HCT116 (cell line): ENCODE results near the gene HOXA11. TPM values are rescaled to one million over a fixed set of nuclear protein-coding genes. Genes with fewer than 3 reads are reported as not detected.

Experiments used
- ATAC-seq: fragments of 200-7000 bp; cut with Tn5 transposase; 2 replicates; pipeline ENCODE4 v1.9.1; 2020; ENCODE audit warnings: mild to moderate bottlenecking, moderate library complexity
- BruUV-seq: library from RNA; stranded (reverse); fragments of 400-500 nt; replicated peaks from 2 replicates; lab custom pipeline; 2021; lab: Mats Ljungman, UMichigan
- CTCF ChIA-PET: fragments of 300-600 bp; sonication (Branson Sonifier 250); formaldehyde crosslinking; loops from one replicate; lab custom pipeline; 2021; ENCODE audit warnings: antibody characterized with exemption; lab: Charles Lee
- POLR2A ChIA-PET: fragments of 300-600, 350-600 bp; sonication (Branson Sonifier 250); formaldehyde crosslinking; loops from one replicate; lab custom pipeline; 2021; ENCODE audit warnings: antibody characterized with exemption; lab: Charles Lee
- RAD21 ChIA-PET, 2 experiments: fragments of 300-600 bp; sonication (Branson Sonifier 250); formaldehyde crosslinking; loops; one replicate each; lab custom pipeline; 2023; ENCODE audit warnings: low total read pairs in 2 of 2; ENCODE audit not compliant: uncharacterized antibody in 2 of 2, unreplicated experiment in 2 of 2, low non-redundant PET in 1 of 2; lab: Charles Lee
- DNase-seq: peaks from one replicate; pipeline ENCODE4 v3.0.0-alpha.2; 2010; ENCODE audit warnings: low read depth, low spot score
- H2AFZ ChIP-seq: fragments of 200-600 bp; shearing (Covaris generic), sonication (generic); 2 replicates; pipeline ENCODE4 v1.6.1; 2017; ENCODE audit warnings: low read depth, mixed run types, mixed read lengths, antibody characterized with exemption, low read length; ENCODE audit not compliant: poor library complexity, severe bottlenecking
- H3K27ac ChIP-seq: 2 replicates; pipeline ENCODE4 v1.5.1; 2012; ENCODE audit warnings: low read depth, low read length
- H3K27me3 ChIP-seq: fragments of 200-600 bp; sonication (generic); 2 replicates; pipeline ENCODE4 v1.6.1; 2016; ENCODE audit warnings: mixed run types, low read length, mixed read lengths; ENCODE audit not compliant: insufficient read depth
- H3K36me3 ChIP-seq, 2 experiments: fragments of 200-500 bp in 1 of 2; fragments of 200-600 bp in 1 of 2; sonication (Bioruptor generic) in 1 of 2; sonication (generic) in 1 of 2; 2 replicates each; pipeline versions ENCODE4 v1.5.1 to v1.6.1; 2014 to 2016; ENCODE audit warnings: low read length in 2 of 2, inconsistent platforms in 1 of 2, mixed read lengths in 1 of 2, mixed run types in 1 of 2; ENCODE audit not compliant: insufficient read depth in 2 of 2, control insufficient read depth in 1 of 2
- H3K4me1 ChIP-seq, 2 experiments: fragments of 200-600 bp in 1 of 2; sonication (generic) in 1 of 2; 2 replicates each; pipeline versions ENCODE4 v1.5.1 to v1.6.1; 2012 to 2017; ENCODE audit warnings: low read length in 2 of 2, inconsistent platforms in 1 of 2, mild to moderate bottlenecking in 1 of 2, mixed read lengths in 1 of 2, mixed run types in 1 of 2, moderate library complexity in 1 of 2; ENCODE audit not compliant: insufficient read depth in 2 of 2, control insufficient read depth in 1 of 2
- H3K4me2 ChIP-seq: fragments of 200-600 bp; sonication (generic); 2 replicates; pipeline ENCODE4 v1.6.1; 2017; ENCODE audit warnings: mixed run types, low read length, mixed read lengths
- H3K4me3 ChIP-seq, 2 experiments: fragments of 200-600 bp in 1 of 2; sonication (generic) in 1 of 2; replicated peaks in 1 of 2; 2 replicates each; pipeline ENCODE4 v1.5.1; 2011 to 2016; ENCODE audit warnings: low read length in 2 of 2, control low read depth in 1 of 2, low read depth in 1 of 2, mild to moderate bottlenecking in 1 of 2, mixed read lengths in 1 of 2, mixed run types in 1 of 2
- H3K79me2 ChIP-seq: fragments of 200-600 bp; sonication (generic); 2 replicates; pipeline ENCODE4 v1.6.1; 2017; ENCODE audit warnings: mild to moderate bottlenecking, mixed run types, low read length, moderate library complexity, mixed read lengths; ENCODE audit not compliant: insufficient read depth
- H3K9ac ChIP-seq: fragments of 200-600 bp; sonication (generic); 2 replicates; pipeline ENCODE4 v1.6.1; 2016; ENCODE audit warnings: low read length, mixed read lengths
- H3K9me2 ChIP-seq: fragments of 200-600 bp; sonication (generic), shearing (Covaris generic); 2 replicates; pipeline ENCODE4 v1.6.1; 2017; ENCODE audit warnings: mixed run types, mild to moderate bottlenecking, moderate library complexity; ENCODE audit not compliant: insufficient read depth
- H3K9me3 ChIP-seq, 2 experiments: fragments of 200-500 bp in 1 of 2; fragments of 200-600 bp in 1 of 2; sonication (Bioruptor generic) in 1 of 2; sonication (generic) in 1 of 2; 2 replicates each; pipeline ENCODE4 v1.6.1; 2014 to 2017; ENCODE audit warnings: low read length in 2 of 2, mixed read lengths in 2 of 2, inconsistent platforms in 1 of 2, low read depth in 1 of 2, mild to moderate bottlenecking in 1 of 2, mixed run types in 1 of 2, moderate library complexity in 1 of 2; ENCODE audit not compliant: control insufficient read depth in 1 of 2, insufficient read depth in 1 of 2
- H4K20me1 ChIP-seq: fragments of 200-600 bp; sonication (generic), shearing (Covaris generic); 2 replicates; pipeline ENCODE4 v1.6.1; 2017; ENCODE audit warnings: mixed run types, mild to moderate bottlenecking, moderate library complexity; ENCODE audit not compliant: insufficient read depth
- CEBPB ChIP-seq: IDR thresholded peaks from 2 replicates; pipeline ENCODE4 v1.6.1; 2012; ENCODE audit warnings: low read depth
- EGR1 ChIP-seq: IDR thresholded peaks from 2 replicates; pipeline ENCODE4 v1.6.1; 2012; ENCODE audit warnings: low read depth
- ELF1 ChIP-seq: IDR thresholded peaks from 2 replicates; pipeline ENCODE4 v1.6.1; 2012; ENCODE audit warnings: low read depth, borderline replicate concordance
- EZH2 ChIP-seq: fragments of 200-600 bp; sonication (generic); IDR thresholded peaks from 2 replicates; pipeline ENCODE4 v1.6.1; 2017; ENCODE audit warnings: antibody characterized with exemption, mixed run types
- FOSL1 ChIP-seq: IDR thresholded peaks from 2 replicates; pipeline ENCODE4 v1.6.1; 2012; ENCODE audit warnings: low read depth
- JUND ChIP-seq: IDR thresholded peaks from 2 replicates; pipeline ENCODE4 v1.6.1; 2012
- POLR2A ChIP-seq: IDR thresholded peaks from 2 replicates; pipeline ENCODE4 v1.7.0; 2011; ENCODE audit warnings: borderline replicate concordance; ENCODE audit not compliant: insufficient read depth, insufficient read length; ENCODE audit errors: extremely low read depth
- POLR2AphosphoS5 ChIP-seq: IDR thresholded peaks from 2 replicates; pipeline ENCODE4 v1.6.1; 2011; ENCODE audit warnings: mild to moderate bottlenecking, low read depth, low read length, moderate library complexity
- RAD21 ChIP-seq: IDR thresholded peaks from 2 replicates; pipeline ENCODE4 v1.6.1; 2012; ENCODE audit warnings: low read depth, mild to moderate bottlenecking
- SIN3A ChIP-seq: IDR thresholded peaks from 2 replicates; pipeline ENCODE4 v1.6.1; 2012; ENCODE audit warnings: low read depth
- SRF ChIP-seq: IDR thresholded peaks from 2 replicates; pipeline ENCODE4 v1.6.1; 2012; ENCODE audit warnings: low read depth
- YY1 ChIP-seq: IDR thresholded peaks from 2 replicates; pipeline ENCODE4 v1.6.1; 2011; ENCODE audit warnings: low read length, low read depth, moderate library complexity, mild to moderate bottlenecking; ENCODE audit not compliant: insufficient replicate concordance; ENCODE audit errors: extremely low read depth
- ZFX ChIP-seq: fragments of 450-650 bp; IDR thresholded peaks from 2 replicates; pipeline ENCODE4 v1.6.1; 2017
- ZNF274 ChIP-seq: fragments of 200-500 bp; sonication (Bioruptor generic); IDR thresholded peaks from 2 replicates; pipeline ENCODE4 v1.6.1; 2014; ENCODE audit warnings: mild to moderate bottlenecking, low read depth, low read length, inconsistent platforms
- intact Hi-C: fragments of 100-400 bp; cut with micrococcal nuclease; formaldehyde crosslinking; loops from 2 replicates; pipeline ENCODE4 v1.10.0; 2022
- total RNA-seq: library from RNA; stranded (reverse); gene quantifications from one replicate; pipeline ENCODE4 v1.2.1, GENCODE V29; 2021; ENCODE audit not compliant: unreplicated experiment
- TF ChIP-seq, protein P1 (sequence below): IDR thresholded peaks from 2 replicates; pipeline ENCODE4 v1.6.1; 2012
- TF ChIP-seq, protein P2 (sequence below), 3 experiments: fragments of 200-600 bp in 1 of 3; sonication (generic) in 1 of 3; IDR thresholded peaks in 2 of 3; conservative IDR thresholded peaks in 1 of 3; 2 replicates each; pipeline ENCODE4 v1.5.1; 2012 to 2017; ENCODE audit warnings: low read depth in 2 of 3, low read length in 2 of 3, antibody characterized with exemption in 1 of 3, borderline replicate concordance in 1 of 3, control low read depth in 1 of 3, mild to moderate bottlenecking in 1 of 3, mixed read lengths in 1 of 3, mixed run types in 1 of 3, moderate library complexity in 1 of 3; ENCODE audit not compliant: insufficient read depth in 1 of 3
- TF ChIP-seq, protein P3 (sequence below): IDR thresholded peaks from 2 replicates; pipeline ENCODE4 v1.6.1; 2012

HOXA11 gene
- total RNA-seq, 1 experiment from 2014 or later: 6.8 TPM

DNA sequence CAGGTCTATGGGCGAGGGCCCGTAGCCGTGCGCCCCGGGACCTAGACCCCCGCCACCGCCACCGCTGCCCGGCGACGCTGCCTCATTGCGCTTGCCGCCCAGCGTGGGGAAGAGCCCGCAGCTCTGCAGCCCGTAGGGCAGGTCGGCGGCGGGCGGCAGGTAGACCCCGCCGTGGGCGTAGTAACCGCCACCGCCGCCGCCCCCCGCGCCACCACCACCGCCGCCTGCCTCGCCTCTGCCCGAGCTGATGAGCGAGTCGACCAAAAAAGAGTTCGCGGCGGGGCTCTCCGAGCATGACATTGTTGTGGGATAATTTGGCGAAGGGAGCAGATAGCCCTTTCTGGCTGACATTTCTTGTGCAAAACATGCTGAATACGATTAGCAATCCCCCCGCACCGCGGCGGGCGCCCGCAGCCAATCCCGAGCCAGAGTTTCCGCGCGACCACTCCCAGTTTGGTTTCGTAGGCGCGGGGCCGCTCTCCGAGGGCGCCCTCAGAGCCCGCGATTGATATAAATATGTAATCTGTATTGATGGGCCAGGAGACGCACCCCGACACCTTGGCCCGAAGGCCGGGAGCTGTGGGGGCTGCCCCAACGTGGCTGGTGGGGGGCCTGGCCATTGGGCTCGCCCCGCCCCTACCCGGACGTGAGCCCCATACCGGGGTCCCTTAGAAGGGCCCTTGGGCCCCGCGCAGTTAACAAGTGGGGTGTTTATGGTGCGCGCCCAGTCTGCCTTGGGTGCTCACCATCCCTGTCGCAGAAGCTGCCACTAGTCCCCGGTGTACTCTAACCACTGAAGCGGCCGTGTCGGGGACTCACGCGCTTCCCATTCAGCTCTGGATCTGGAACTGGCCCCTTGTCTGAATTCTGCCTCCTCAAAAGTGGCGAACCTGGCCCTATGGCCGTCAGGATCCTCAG, 10.8 kb downstream of the HOXA11 start, which contains the start of gene HOXA10:
HOXA10 (minus strand) TSS at position 365 of the 918 bp plus-strand sequence; CDS start at position 351, 14 bp downstream.
- Histone ChIP-seq H3K4me1 (peaks cover 29 to 50% of the 10 kb centered on the region in 2 experiments), H3K9me2 (no peaks in the 10 kb centered on the region), H3K36me3 (no peaks in the 10 kb centered on the region), H3K9me3 (no peaks in the 10 kb centered on the region)
- intact Hi-C loops: no loop called here
- POLR2A ChIA-PET: interaction anchor here (2.2 kb wide), 1 partner anchor 11 kb away, joined by 7 read pairs; the partner anchor contains the start of gene HOXA11
- TF ChIP-seq POLR2AphosphoS5 (0 out of 2 replicates have a peak, but pooled peaks have one; percentile 38), ZNF274 (no peak), JUND (no peak), POLR2A (peak; percentile 22)
- TF ChIP-seq, protein P1, sequence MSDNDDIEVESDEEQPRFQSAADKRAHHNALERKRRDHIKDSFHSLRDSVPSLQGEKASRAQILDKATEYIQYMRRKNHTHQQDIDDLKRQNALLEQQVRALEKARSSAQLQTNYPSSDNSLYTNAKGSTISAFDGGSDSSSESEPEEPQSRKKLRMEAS: no peak
- TF ChIP-seq, all 23 proteins: peak for 2
- no peak for DNase-seq
- Histone ChIP-seq H3K27ac (peak within 1 kb of the TSS; percentile 91), H4K20me1 (no peaks in the 10 kb centered on the region), H3K4me3 (peak within 1 kb of the TSS; percentile 66 to 77), H3K27me3 (no peaks in the 10 kb centered on the region), H2AFZ (no peak within 1 kb of the TSS), H3K4me2 (peak within 1 kb of the TSS; percentile 97), H3K79me2 (peaks cover 56% of the 10 kb centered on the region), H3K9ac (peak within 1 kb of the TSS; percentile 89)
- BruUV-seq: no TSS peak
- ChIA-PET CTCF (no interaction called here), RAD21 (no interaction called here)
- ATAC-seq: peak; percentile 31

DNA sequence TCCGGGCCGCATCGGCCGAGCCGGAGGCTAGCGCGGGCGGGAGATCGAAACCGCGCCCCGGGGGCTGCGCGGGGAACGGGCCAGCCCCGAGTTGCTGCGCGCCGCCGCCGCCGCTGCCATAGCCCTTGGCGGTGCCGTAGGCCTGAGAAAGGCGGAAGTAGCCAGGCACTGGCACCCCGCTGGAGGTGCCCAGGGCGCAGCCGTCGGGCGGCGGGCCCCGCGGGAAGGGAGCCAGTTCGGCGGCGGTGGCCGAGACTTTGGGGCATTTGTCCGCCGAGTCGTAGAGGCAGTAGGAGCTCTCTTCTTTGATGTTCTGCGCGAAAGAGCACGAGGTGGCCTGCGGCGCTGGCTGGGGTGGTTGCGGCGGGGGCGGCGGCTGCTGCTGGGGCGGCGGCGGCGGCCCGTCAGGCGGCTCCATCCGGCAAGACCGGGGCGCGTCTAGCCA, 11.5 kb downstream of the HOXA11 start:
- H4K20me1 ChIP-seq: no peaks in the 10 kb centered on the region
- CTCF ChIA-PET: interaction anchor here (0.9 kb wide), 2 partner anchors 12 to 760 kb away, joined by 3 read pairs; no protein-coding TSS in a partner anchor
- no peaks in the 10 kb centered on the region for H3K9me3 ChIP-seq
- H3K4me3 ChIP-seq: peak overlapping the region; percentile 66 to 77
- H3K27ac ChIP-seq: peak overlapping the region; percentile 91
- H3K27me3 ChIP-seq: no peaks in the 10 kb centered on the region
- H2AFZ ChIP-seq: no peak overlapping the region
- peak overlapping the region; percentile 89 for H3K9ac ChIP-seq
- H3K4me1 ChIP-seq: peaks cover 29 to 51% of the 10 kb centered on the region in 2 experiments
- no TSS peak for BruUV-seq
- intact Hi-C loops: no loop called here
- POLR2A ChIA-PET: interaction anchor here (2.2 kb wide), 1 partner anchor 11 kb away, joined by 7 read pairs; the partner anchor contains the start of gene HOXA11
- H3K9me2 ChIP-seq: no peaks in the 10 kb centered on the region
- no peaks in the 10 kb centered on the region for H3K36me3 ChIP-seq
- ATAC-seq: peak; percentile 24
- no peak for DNase-seq
- RAD21 ChIA-PET: interaction anchor here in 1 of 2 experiments (1.1 kb wide), 1 partner anchor 58 kb away, joined by 3 read pairs; no protein-coding TSS in a partner anchor
- H3K79me2 ChIP-seq: peaks cover 63% of the 10 kb centered on the region
- peak overlapping the region; percentile 97 for H3K4me2 ChIP-seq
- TF ChIP-seq EGR1: no peak
- no peak for TF ChIP-seq RAD21
- TF ChIP-seq ELF1: no peak
- peak; percentile 94 for TF ChIP-seq ZFX
- TF ChIP-seq SRF: no peak
- TF ChIP-seq CEBPB: no peak
- no peak for TF ChIP-seq YY1
- TF ChIP-seq EZH2: no peak
- no peak for TF ChIP-seq SIN3A
- TF ChIP-seq, protein P2, sequence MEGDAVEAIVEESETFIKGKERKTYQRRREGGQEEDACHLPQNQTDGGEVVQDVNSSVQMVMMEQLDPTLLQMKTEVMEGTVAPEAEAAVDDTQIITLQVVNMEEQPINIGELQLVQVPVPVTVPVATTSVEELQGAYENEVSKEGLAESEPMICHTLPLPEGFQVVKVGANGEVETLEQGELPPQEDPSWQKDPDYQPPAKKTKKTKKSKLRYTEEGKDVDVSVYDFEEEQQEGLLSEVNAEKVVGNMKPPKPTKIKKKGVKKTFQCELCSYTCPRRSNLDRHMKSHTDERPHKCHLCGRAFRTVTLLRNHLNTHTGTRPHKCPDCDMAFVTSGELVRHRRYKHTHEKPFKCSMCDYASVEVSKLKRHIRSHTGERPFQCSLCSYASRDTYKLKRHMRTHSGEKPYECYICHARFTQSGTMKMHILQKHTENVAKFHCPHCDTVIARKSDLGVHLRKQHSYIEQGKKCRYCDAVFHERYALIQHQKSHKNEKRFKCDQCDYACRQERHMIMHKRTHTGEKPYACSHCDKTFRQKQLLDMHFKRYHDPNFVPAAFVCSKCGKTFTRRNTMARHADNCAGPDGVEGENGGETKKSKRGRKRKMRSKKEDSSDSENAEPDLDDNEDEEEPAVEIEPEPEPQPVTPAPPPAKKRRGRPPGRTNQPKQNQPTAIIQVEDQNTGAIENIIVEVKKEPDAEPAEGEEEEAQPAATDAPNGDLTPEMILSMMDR (IDR thresholded peaks at IDR 0.05 in 2 of 3, conservative IDR thresholded peaks at IDR 0.05 in 1 of 3; ENCODE audit: borderline replicate concordance in 1 of 3, insufficient read depth in 1 of 3, low read depth in 2 of 3, low read length in 2 of 3): no peak
- TF ChIP-seq, protein P3, sequence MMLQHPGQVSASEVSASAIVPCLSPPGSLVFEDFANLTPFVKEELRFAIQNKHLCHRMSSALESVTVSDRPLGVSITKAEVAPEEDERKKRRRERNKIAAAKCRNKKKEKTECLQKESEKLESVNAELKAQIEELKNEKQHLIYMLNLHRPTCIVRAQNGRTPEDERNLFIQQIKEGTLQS: no peak
- no peak for TF ChIP-seq ZNF274
- TF ChIP-seq FOSL1: no peak
